ENCODE results near the gene EMX1. TPM values are rescaled to one million over a fixed set of nuclear protein-coding genes. Genes with fewer than 3 reads are reported as not detected.
A peak's percentile ranks its signal among the peaks of the same experiment; 100 is the strongest.

EMX1 gene
- total and polyA plus RNA-seq, 2 of the 13 experiments (the other 11 are each of a cell fraction or from before 2014, with no cell fraction given) = 0.62 to 4.9 TPM

GRCh38 chr2:72887032-72887739 lies 30.1 kb upstream of the EMX1 start, which contains the start of gene SPR (continued):
- no peak for TF ChIP-seq ZC3H4 (CRISPR knock-in tag; IDR thresholded peaks at IDR 0.05; ENCODE audit: borderline replicate concordance)
- TF ChIP-seq AHR (CRISPR knock-in tag; IDR thresholded peaks at IDR 0.05) = no peak
- TF ChIP-seq ZNF777 (CRISPR knock-in tag; IDR thresholded peaks at IDR 0.05) = peak; percentile 96; the same call in 1 of the 2 replicates
- TF ChIP-seq, protein P1, sequence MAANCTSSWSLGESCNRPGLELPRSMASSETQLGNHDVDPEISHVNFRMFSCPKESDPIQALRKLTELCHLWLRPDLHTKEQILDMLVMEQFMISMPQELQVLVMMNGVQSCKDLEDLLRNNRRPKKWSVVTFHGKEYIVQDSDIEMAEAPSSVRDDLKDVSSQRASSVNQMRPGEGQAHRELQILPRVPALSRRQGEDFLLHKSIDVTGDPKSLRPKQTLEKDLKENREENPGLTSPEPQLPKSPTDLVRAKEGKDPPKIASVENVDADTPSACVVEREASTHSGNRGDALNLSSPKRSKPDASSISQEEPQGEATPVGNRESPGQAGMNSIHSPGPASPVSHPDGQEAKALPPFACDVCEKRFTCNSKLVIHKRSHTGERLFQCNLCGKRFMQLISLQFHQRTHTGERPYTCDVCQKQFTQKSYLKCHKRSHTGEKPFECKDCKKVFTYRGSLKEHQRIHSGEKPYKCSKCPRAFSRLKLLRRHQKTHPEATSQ (CRISPR knock-in tag; IDR thresholded peaks at IDR 0.05; ENCODE audit: borderline replicate concordance) = 0 out of 2 replicates have a peak, but pooled peaks have one; percentile 62
- no peak for TF ChIP-seq SIN3B (IDR thresholded peaks at IDR 0.05; ENCODE audit: low read length)
- no peak for TF ChIP-seq RBM39 (IDR thresholded peaks at IDR 0.05; ENCODE audit: low read depth, low read length, poor library complexity, severe bottlenecking)
- peak; percentile 95 for TF ChIP-seq ZFY (CRISPR knock-in tag; IDR thresholded peaks at IDR 0.05)
- TF ChIP-seq ZBTB7A (CRISPR knock-in tag; IDR thresholded peaks at IDR 0.05) = peak; percentile 60; the same call in 1 of the 2 replicates
- TF ChIP-seq ZEB1 (IDR thresholded peaks at IDR 0.05; ENCODE audit: insufficient replicate concordance, low read depth) = no peak
- no peak for TF ChIP-seq SRSF9 (IDR thresholded peaks at IDR 0.05; ENCODE audit: borderline replicate concordance, insufficient read depth, low read depth, low read length, poor library complexity, severe bottlenecking)
- no peak for TF ChIP-seq GATAD1 (CRISPR knock-in tag; IDR thresholded peaks at IDR 0.05)
- TF ChIP-seq, protein P2, sequence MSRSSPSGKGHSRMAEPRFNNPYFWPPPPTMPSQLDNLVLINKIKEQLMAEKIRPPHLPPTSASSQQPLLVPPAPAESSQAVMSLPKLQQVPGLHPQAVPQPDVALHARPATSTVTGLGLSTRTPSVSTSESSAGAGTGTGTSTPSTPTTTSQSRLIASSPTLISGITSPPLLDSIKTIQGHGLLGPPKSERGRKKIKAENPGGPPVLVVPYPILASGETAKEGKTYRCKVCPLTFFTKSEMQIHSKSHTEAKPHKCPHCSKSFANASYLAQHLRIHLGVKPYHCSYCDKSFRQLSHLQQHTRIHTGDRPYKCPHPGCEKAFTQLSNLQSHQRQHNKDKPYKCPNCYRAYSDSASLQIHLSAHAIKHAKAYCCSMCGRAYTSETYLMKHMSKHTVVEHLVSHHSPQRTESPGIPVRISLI (CRISPR knock-in tag; IDR thresholded peaks at IDR 0.05; ENCODE audit: borderline replicate concordance) = 0 out of 2 replicates have a peak, but pooled peaks have one; percentile 31
- no peak; the same call in 1 of the 2 replicates for TF ChIP-seq DR1 (CRISPR knock-in tag; IDR thresholded peaks at IDR 0.05)
- TF ChIP-seq RFXAP (CRISPR knock-in tag; IDR thresholded peaks at IDR 0.05; ENCODE audit: borderline replicate concordance) = peak; percentile 49
- no peak for TF ChIP-seq GZF1 (CRISPR knock-in tag; IDR thresholded peaks at IDR 0.05)
- TF ChIP-seq NR2F2 (IDR thresholded peaks at IDR 0.05; ENCODE audit: borderline replicate concordance, low read depth) = no peak; the same call in 1 of the 2 replicates
- TF ChIP-seq, protein P3, sequence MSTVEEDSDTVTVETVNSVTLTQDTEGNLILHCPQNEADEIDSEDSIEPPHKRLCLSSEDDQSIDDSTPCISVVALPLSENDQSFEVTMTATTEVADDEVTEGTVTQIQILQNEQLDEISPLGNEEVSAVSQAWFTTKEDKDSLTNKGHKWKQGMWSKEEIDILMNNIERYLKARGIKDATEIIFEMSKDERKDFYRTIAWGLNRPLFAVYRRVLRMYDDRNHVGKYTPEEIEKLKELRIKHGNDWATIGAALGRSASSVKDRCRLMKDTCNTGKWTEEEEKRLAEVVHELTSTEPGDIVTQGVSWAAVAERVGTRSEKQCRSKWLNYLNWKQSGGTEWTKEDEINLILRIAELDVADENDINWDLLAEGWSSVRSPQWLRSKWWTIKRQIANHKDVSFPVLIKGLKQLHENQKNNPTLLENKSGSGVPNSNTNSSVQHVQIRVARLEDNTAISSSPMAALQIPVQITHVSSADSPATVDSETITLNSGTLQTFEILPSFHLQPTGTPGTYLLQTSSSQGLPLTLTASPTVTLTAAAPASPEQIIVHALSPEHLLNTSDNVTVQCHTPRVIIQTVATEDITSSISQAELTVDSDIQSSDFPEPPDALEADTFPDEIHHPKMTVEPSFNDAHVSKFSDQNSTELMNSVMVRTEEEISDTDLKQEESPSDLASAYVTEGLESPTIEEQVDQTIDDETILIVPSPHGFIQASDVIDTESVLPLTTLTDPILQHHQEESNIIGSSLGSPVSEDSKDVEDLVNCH (CRISPR knock-in tag; IDR thresholded peaks at IDR 0.05) = peak; percentile 30; the same call in 1 of the 2 replicates
- TF ChIP-seq ZNF513 (CRISPR knock-in tag; conservative IDR thresholded peaks at IDR 0.05) = no peak
- TF ChIP-seq REXO4 (CRISPR knock-in tag; IDR thresholded peaks at IDR 0.05; ENCODE audit: borderline replicate concordance) = no peak
- peak; percentile 30 for TF ChIP-seq ZNF766 (CRISPR knock-in tag; IDR thresholded peaks at IDR 0.05; ENCODE audit: borderline replicate concordance)
- no peak; the same call in 1 of the 2 replicates for TF ChIP-seq ZNF558 (CRISPR knock-in tag; IDR thresholded peaks at IDR 0.05; ENCODE audit: borderline replicate concordance)
- no peak for TF ChIP-seq TAF15 (IDR thresholded peaks at IDR 0.05; ENCODE audit: low read depth, low read length, poor library complexity, severe bottlenecking)
- no peak for TF ChIP-seq ASH2L (IDR thresholded peaks at IDR 0.05; ENCODE audit: insufficient read length, low read depth, low read length)

Measured in HepG2 (cell line).